GF-D8 (cell line): ENCODE results near the gene GAS2.

ENCODE experiments used
- DNase-seq: peaks from one replicate; lab custom pipeline; 2025; lab: John Stamatoyannopoulos, UW

Gene GAS2

GRCh38 chr11:22728600-22729389 is 62.4 kb downstream of the GAS2 start:
- no peak for DNase-seq

DNA sequence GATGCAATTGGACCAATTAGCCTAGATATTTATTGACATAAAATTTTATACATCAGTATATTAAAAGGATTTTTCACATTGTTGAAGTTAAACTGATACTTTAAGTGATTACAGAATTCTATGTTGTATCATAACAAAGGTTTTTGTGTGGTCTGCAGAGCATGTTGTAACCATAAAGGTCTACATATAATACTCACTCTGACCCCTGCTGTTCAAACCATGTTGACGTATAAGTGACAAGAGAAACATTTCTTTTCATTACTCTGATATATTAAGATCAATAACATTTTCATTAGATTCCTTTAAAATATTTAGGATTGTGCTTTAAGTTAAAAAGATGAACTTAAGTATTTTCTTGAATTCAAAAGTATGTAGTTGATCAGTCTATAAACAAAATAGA is 63.9 kb downstream of the GAS2 start:
- no peak for DNase-seq

- no peak for DNase-seq
Measured at GRCh38 chr11:22732588-22732987, 66.2 kb downstream of the GAS2 start.

GRCh38 chr11:22733475-22734248 is 67.3 kb downstream of the GAS2 start:
- DNase-seq: no peak

GRCh38 chr11:22734628-22735345 is 68.4 kb downstream of the GAS2 start:
- peak; percentile 11 for DNase-seq

GRCh38 chr11:22742157-22742613 is 75.8 kb downstream of the GAS2 start:
- no peak for DNase-seq

- DNase-seq: peak; percentile 2
Measured at GRCh38 chr11:22749536-22749935, 83.1 kb downstream of the GAS2 start.

DNA sequence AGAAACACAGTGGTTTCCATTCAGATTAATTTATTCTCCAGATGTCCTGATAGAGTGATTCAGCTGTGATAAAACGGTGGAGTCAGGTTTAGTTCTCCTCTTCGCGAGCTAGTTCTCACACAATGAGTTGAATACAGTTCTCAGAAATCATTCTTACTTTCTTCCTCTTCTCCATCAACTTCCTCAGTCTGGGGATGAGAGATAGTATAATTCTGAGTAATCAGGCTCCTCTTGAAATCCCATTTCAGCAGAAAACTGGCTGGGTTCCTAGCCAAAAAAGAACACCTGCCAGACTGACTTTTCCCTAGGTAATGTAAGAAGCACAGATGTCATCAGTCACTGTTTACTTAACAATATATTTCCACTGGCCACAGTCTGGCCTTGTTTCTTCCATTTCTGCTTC is 86.5 kb downstream of the GAS2 start:
- peak; percentile 89 for DNase-seq

DNA sequence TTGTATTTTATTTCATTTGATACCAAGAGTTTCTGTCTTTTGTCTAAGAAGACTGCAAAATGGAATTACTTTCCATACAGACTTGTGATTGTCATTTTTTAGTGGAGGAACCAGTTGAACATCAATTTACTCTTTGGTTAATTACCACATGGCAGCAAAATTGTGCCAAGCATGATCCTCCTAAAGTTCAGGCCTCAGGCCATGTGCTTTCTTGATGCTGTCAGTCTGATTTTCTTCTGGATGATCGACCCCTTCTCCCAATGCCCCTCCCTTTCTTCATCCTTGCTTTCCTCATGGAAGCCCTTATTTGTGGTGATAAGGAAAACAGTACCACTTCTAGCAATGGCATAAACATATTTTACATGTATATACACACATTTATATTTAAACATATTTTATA is 87.0 kb downstream of the GAS2 start:
- DNase-seq: no peak

DNA sequence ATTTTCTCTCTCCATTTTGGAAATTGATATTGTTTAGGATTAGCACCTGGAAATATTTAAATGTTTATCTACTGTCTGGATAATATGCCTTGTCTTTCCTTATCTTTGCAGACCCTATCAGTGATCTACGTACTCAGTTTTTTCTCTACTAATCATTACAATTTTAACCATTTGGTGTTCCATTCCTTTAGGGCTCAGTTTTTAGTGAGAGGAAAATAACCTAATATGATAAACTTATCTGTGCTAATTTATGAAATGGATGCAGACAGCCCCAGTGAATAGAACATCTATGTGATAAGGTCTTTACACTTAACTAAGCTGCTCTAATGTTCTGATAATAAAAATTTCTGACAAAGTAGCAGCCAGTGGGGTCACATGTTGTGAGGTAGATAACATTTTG is 94.7 kb downstream of the GAS2 start:
- DNase-seq: no peak

DNA sequence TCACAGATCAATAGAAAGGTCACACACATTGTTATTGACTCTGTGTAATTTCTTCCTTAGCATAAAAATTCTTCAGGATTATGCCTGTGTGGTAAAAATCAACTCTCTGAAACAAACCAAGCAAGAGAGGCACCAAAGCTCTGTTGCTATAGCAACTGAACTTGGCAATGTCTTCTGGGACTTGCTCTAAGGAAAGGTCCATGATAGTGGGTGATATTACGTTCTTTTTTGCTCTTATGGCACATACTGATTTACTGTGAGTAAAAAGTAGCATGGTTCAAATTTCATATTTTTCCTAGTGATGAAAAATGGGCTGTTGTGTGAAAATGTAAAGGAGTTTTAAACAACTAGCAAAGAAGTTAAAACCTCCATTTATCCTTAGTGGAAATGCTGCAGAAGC is 96.8 kb downstream of the GAS2 start:
- DNase-seq: no peak

DNA sequence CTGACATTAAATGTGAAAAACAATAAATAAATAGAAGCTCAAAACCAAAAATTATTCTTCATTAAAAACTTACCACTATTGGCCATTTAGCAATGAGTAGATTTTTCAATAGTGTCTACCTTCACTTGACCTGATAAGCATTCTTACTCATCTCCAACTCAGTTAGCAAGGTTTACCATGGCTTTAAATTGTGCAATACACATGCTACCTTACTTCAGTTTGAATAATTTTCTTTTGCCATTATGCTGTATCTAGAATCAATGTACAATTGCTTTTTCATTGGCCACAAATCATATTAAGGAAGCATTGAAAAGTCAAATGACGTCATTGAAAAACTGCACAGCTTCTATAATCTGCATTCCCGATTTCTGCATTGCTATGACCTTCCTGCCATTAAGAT is 98.3 kb downstream of the GAS2 start:
- no peak for DNase-seq

GRCh38 chr11:22768281-22768680 is 101.9 kb downstream of the GAS2 start:
- DNase-seq: no peak

DNA sequence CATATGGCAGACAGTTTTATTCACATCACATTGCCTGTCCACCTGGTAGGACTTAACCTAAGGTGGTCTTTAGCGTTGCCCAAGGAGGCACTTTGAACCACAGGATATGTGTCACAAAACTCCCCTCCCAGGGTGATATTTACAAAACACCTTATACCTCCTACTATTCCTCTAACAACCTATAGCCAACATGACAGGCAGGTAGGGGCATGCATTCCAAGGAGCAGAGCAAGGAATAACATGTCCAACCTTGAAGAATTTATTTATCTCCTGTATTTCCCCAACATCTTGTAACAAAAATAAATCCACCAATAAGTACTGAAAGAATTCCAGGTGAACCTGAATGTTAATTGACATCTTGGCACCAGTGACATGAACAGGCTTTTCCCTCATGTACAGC is 102.7 kb downstream of the GAS2 start:
- no peak for DNase-seq

DNA sequence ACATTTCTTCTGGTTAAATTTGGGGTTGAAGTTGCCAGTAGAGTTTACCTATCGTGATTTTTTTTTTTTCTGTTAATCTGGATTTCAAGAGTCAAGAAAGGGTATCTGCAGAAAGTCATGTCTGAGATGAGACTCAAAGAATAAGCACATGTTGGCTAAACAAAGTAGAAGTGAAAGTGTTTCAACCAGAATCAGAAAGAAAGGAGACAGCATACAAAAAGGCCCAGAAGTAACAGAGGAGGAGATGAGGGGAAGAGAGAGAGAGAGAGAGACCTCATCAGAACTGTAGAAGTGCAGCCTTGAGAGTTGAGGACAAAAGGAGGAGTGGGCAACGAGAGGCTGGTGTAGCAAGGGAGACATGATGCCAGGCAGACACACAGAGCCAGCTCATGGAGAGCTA is 108.3 kb downstream of the GAS2 start:
- no peak for DNase-seq

GRCh38 chr11:22775248-22775647 is 108.8 kb downstream of the GAS2 start:
- DNase-seq: no peak

DNA sequence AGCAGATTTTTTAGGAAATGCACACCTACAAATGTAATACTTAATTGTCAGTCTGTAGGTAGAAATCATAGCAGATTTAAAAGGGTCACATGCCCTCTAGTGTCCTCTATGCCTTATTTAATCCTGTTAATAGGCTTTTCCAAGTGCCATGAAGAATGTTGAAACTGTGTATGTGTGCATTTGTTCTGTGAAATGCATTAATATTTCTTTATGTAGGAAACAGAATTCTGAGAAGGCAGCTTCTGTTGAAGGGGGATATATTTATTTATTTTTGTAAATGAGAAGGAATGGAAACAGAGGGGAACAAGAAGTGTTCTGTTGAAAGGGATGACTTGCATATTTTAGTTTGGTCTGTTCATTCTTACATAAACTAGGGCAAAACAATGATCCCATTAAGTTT is 112.2 kb downstream of the GAS2 start:
- no peak for DNase-seq

GRCh38 chr11:22779850-22780249 is 113.4 kb downstream of the GAS2 start:
- DNase-seq: no peak

DNA sequence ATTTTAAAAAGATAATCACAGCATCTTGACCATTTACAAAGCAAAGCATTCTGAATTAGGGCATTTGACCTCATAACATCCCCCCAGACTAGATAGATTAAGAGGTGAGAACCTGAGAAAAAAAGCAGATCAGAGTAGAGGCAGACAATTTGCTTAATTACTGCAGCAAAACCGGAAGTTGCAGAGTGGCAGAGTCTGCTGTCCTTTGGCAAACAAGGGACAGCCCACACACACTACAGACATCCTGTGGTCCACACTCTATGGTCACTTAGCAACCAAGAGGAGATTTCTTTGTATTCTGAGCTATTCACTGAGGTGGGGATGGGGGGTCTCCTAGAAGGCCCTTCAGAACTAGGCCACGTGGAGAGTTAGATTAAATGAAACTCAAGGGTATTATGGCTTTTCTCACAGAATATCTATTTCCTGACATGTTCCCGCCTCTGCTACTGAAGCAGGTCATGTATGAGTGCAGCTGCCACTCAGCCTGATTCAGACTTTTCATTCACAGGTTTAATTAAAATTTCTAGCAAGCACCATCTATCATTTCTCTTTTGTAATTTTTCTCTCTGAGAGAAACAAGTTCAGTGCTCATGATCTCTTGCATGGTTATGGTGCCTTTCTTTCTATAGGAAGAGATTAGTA is 114.7 kb downstream of the GAS2 start:
- DNase-seq: no peak

DNA sequence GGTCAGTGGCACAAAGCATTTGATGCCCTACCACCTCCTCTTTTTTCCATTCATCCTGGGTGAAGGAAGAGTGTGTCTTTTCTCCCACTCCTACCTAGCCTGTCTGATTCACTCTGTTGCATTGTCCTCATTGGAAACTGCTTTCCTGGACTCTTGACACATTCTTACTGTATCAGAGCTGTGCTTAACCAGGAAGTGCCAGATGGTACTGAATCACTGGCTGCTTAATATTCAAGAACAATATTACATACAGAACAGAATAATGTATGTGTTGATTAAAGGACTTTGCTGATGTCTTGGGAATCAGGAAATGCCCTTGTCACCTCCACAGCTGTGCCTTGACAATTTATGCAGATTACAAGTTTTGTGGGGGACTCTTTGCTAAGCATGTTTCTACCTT is 118.8 kb downstream of the GAS2 start:
- DNase-seq: no peak

- DNase-seq: no peak
Measured at GRCh38 chr11:22786475-22786874, 120.1 kb downstream of the GAS2 start.

GRCh38 chr11:22787055-22787454 is 120.6 kb downstream of the GAS2 start:
- no peak for DNase-seq
